ENCODE results near the gene FLT3LG.

GRCh38 chr19:49428547-49429451 lies 45.2 kb upstream of the FLT3LG start:
- TF ChIP-seq CTCF (IDR thresholded peaks at IDR 0.05) = no peak
- no peak for TF ChIP-seq POLR2AphosphoS5 (IDR thresholded peaks at IDR 0.05)
- no peak for TF ChIP-seq EP300 (IDR thresholded peaks at IDR 0.05; ENCODE audit: low read depth)
- TF ChIP-seq POLR2A (IDR thresholded peaks at IDR 0.05) = no peak

Measured in transverse colon (tissue), 4 donors.